Gastroesophageal sphincter (tissue), 4 donors: ENCODE data around the gene CTCF. TPM values are rescaled to one million over a fixed set of nuclear protein-coding genes. Genes with fewer than 3 reads are reported as not detected.

Source experiments
- ATAC-seq: fragments of 150-250 bp; one replicate; pipeline ENCODE4 v1.9.1; 2016; ENCODE audit warnings: mild to moderate bottlenecking, moderate library complexity
- H3K27ac ChIP-seq, 4 donors: fragments of 200-600 bp; sonication (generic) in 3 of 4; 1 replicate in 3 of 4; 2 replicates in 1 of 4; pipeline ENCODE4 v1.5.1; 2016 to 2019
- H3K27me3 ChIP-seq: fragments of 200-600 bp; sonication (generic); one replicate; pipeline ENCODE4 v1.5.1; 2019
- H3K36me3 ChIP-seq, 2 donors: fragments of 200-600 bp; sonication (generic); one replicate each; pipeline ENCODE4 v1.5.1; 2019; ENCODE audit warnings: control low read depth in 1 of 2
- H3K4me1 ChIP-seq, 3 donors: fragments of 200-600 bp; sonication (generic); 1 replicate in 2 of 3; 2 replicates in 1 of 3; pipeline ENCODE4 v1.5.1; 2016 to 2019; ENCODE audit warnings: control low read depth in 2 of 3
- H3K4me3 ChIP-seq, 2 donors: fragments of 200-600 bp; sonication (generic); one replicate each; pipeline ENCODE4 v1.5.1; 2019; ENCODE audit warnings: mild to moderate bottlenecking in 1 of 2, moderate library complexity in 1 of 2
- H3K9me3 ChIP-seq, 3 donors: fragments of 200-600 bp; sonication (generic); one replicate each; pipeline ENCODE4 v1.5.1; 2017 to 2019; ENCODE audit warnings: control low read depth in 2 of 3
- CTCF ChIP-seq, 4 experiments: fragments of 200-600 bp in 2 of 4; fragments of 450-650 bp in 2 of 4; sonication (generic) in 1 of 4; IDR thresholded peaks; one replicate each; pipeline ENCODE4 v1.5.1; 2017 to 2019; ENCODE audit warnings: antibody characterized with exemption in 4 of 4, mild to moderate bottlenecking in 2 of 4, moderate library complexity in 2 of 4
- EP300 ChIP-seq: sonication (generic); formaldehyde crosslinking; IDR thresholded peaks from one replicate; pipeline ENCODE4 v1.6.1; 2017; ENCODE audit warnings: antibody characterized with exemption, mild to moderate bottlenecking
- POLR2A ChIP-seq, 2 donors: fragments of 450-650 bp; IDR thresholded peaks; one replicate each; pipeline ENCODE4 v1.6.1; 2017; ENCODE audit warnings: antibody characterized with exemption in 2 of 2, mild to moderate bottlenecking in 2 of 2, moderate library complexity in 1 of 2
- POLR2AphosphoS5 ChIP-seq: sonication (generic); formaldehyde crosslinking; IDR thresholded peaks from one replicate; pipeline ENCODE4 v1.6.1; 2017; ENCODE audit warnings: antibody characterized with exemption
- WGBS, 2 donors: methylation state at CpG; one replicate each; pipeline ENCODE4 v1.1.5; 2018; ENCODE audit warnings: low coverage in 1 of 2; 5-methylcytosine and 5-hydroxymethylcytosine counted together
- total RNA-seq, 4 donors: library from RNA; depleted of rRNA; stranded (reverse); fragments of >200 nt; gene quantifications; one replicate each; pipeline ENCODE4 v1.1.0, GENCODE V29; 2016

Gene CTCF
- total RNA-seq, 4 donors from 2014 or later = 26.4 to 44.8 (median 41.4) TPM

GRCh38 chr16:67644038-67644437, 81.7 kb downstream of the CTCF start:
- Histone ChIP-seq H3K27ac (no peak overlapping the region), H3K4me1 (peaks cover 0 to 49% (median 7%) of the 10 kb centered on the region in 3 donors), H3K27me3 (peaks cover 50% of the 10 kb centered on the region), H3K9me3 (no peaks in the 10 kb centered on the region), H3K4me3 (no peak overlapping the region), H3K36me3 (peaks cover 0 to 5% of the 10 kb centered on the region in 2 donors)
- TF ChIP-seq POLR2AphosphoS5 (no peak), POLR2A (IDR thresholded peaks at IDR 0.05) (no peak), CTCF (IDR thresholded peaks at IDR 0.05) (no peak), EP300 (no peak)
- no peak for ATAC-seq
- 87% methylated on average over 3 of the region's 9 CpGs; no CpG with 5 or more reads in 1 of the 2 donors for WGBS, 2 donors

- WGBS, 2 donors = no CpG with 5 or more reads among the region's 15 CpGs
- no peaks in the 10 kb centered on the region for H3K9me3 ChIP-seq
- peaks cover 65% of the 10 kb centered on the region for H3K27me3 ChIP-seq
- no peak for TF ChIP-seq POLR2A (IDR thresholded peaks at IDR 0.05)
- TF ChIP-seq EP300 = no peak
- TF ChIP-seq CTCF (IDR thresholded peaks at IDR 0.05) = no peak
- no peak for TF ChIP-seq POLR2AphosphoS5
- H3K4me1 ChIP-seq = peaks cover 0 to 48% (median 7%) of the 10 kb centered on the region in 3 donors
- no peak overlapping the region for H3K27ac ChIP-seq
- ATAC-seq = no peak
- H3K4me3 ChIP-seq = peak overlapping the region in 1 of 2 donors; percentile 41
- no peaks in the 10 kb centered on the region for H3K36me3 ChIP-seq
These were observed 83.2 kb downstream of the CTCF start for GRCh38 chr16:67645397-67646121.

GRCh38 chr16:67647111-67647651, 84.9 kb downstream of the CTCF start:
- H3K4me3 ChIP-seq = no peak overlapping the region
- TF ChIP-seq EP300 (no peak), CTCF (IDR thresholded peaks at IDR 0.05) (no peak), POLR2AphosphoS5 (no peak), POLR2A (IDR thresholded peaks at IDR 0.05) (no peak)

GRCh38 chr16:67647681-67648080, 85.4 kb downstream of the CTCF start:
- WGBS, 2 donors = 85% methylated on average over 5 of the region's 13 CpGs; no CpG with 5 or more reads in 1 of the 2 donors

More at GRCh38 chr16:67647111-67647651, 84.9 kb downstream of the CTCF start:
- no CpG with 5 or more reads among the region's 15 CpGs for WGBS, 2 donors
- H3K9me3 ChIP-seq = no peaks in the 10 kb centered on the region
- peaks cover 81% of the 10 kb centered on the region for H3K27me3 ChIP-seq
- no peak for ATAC-seq
- H3K4me1 ChIP-seq = peaks cover 0 to 40% (median 7%) of the 10 kb centered on the region in 3 donors
- H3K27ac ChIP-seq = no peak overlapping the region
- H3K36me3 ChIP-seq = no peaks in the 10 kb centered on the region

More at GRCh38 chr16:67647681-67648080, 85.4 kb downstream of the CTCF start:
- Histone ChIP-seq H3K9me3 (no peaks in the 10 kb centered on the region), H3K27ac (no peak overlapping the region), H3K4me1 (peaks cover 0 to 38% (median 7%) of the 10 kb centered on the region in 3 donors), H3K27me3 (peaks cover 86% of the 10 kb centered on the region), H3K36me3 (no peaks in the 10 kb centered on the region), H3K4me3 (no peak overlapping the region)
- ATAC-seq = no peak
- TF ChIP-seq EP300 = no peak
- TF ChIP-seq POLR2AphosphoS5 = no peak
- no peak for TF ChIP-seq CTCF (IDR thresholded peaks at IDR 0.05)
- no peak for TF ChIP-seq POLR2A (IDR thresholded peaks at IDR 0.05)
